Lower leg skin (tissue), 4 donors: ENCODE measurements around the gene FAM174B. TPM values are rescaled to one million over a fixed set of nuclear protein-coding genes. Genes with fewer than 3 reads are reported as not detected.

Experiments
- DNase-seq, 2 donors: peaks; one replicate each; pipeline ENCODE4 v3.0.0-alpha.2; 2019; ENCODE audit warnings: low spot score in 2 of 2
- H3K4me3 ChIP-seq: fragments of 200-600 bp; sonication (generic); 2 replicates; pipeline ENCODE4 v1.5.1; 2017; ENCODE audit warnings: mild to moderate bottlenecking, low read depth; ENCODE audit not compliant: poor library complexity, severe bottlenecking
- POLR2A ChIP-seq, 2 donors: fragments of 450-650 bp; IDR thresholded peaks; one replicate each; pipeline ENCODE4 v1.6.1; 2016 to 2017; ENCODE audit warnings: antibody characterized with exemption in 2 of 2, mild to moderate bottlenecking in 1 of 2, moderate library complexity in 1 of 2
- WGBS, 2 donors: methylation state at CpG; one replicate each; pipeline ENCODE4 v1.1.5; 2018; 5-methylcytosine and 5-hydroxymethylcytosine counted together
- intact Hi-C: fragments of 100-400 bp; cut with DNase I; formaldehyde crosslinking; loops from one replicate; pipeline ENCODE4 v1.15.0; 2023; ENCODE audit warnings: low total_unique reads
- total RNA-seq, 4 donors: library from RNA; depleted of rRNA; stranded (reverse); fragments of >200 nt; gene quantifications; one replicate each; pipeline ENCODE4 v1.1.0, GENCODE V29; 2016
- TF ChIP-seq, protein P1 (sequence below), 3 donors: fragments of 450-650 bp; IDR thresholded peaks; one replicate each; pipeline ENCODE4 v1.5.1; 2016; ENCODE audit warnings: antibody characterized with exemption in 3 of 3, mild to moderate bottlenecking in 3 of 3, moderate library complexity in 2 of 3

The FAM174B gene
- total RNA-seq, 4 donors from 2014 or later = 9.9 to 33.4 (median 18.3) TPM

- no peak for DNase-seq
- no peak for TF ChIP-seq POLR2A (IDR thresholded peaks at IDR 0.05)
- TF ChIP-seq, protein P1, sequence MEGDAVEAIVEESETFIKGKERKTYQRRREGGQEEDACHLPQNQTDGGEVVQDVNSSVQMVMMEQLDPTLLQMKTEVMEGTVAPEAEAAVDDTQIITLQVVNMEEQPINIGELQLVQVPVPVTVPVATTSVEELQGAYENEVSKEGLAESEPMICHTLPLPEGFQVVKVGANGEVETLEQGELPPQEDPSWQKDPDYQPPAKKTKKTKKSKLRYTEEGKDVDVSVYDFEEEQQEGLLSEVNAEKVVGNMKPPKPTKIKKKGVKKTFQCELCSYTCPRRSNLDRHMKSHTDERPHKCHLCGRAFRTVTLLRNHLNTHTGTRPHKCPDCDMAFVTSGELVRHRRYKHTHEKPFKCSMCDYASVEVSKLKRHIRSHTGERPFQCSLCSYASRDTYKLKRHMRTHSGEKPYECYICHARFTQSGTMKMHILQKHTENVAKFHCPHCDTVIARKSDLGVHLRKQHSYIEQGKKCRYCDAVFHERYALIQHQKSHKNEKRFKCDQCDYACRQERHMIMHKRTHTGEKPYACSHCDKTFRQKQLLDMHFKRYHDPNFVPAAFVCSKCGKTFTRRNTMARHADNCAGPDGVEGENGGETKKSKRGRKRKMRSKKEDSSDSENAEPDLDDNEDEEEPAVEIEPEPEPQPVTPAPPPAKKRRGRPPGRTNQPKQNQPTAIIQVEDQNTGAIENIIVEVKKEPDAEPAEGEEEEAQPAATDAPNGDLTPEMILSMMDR (IDR thresholded peaks at IDR 0.05) = no peak
- H3K4me3 ChIP-seq = no peak overlapping the region
- intact Hi-C loops = no loop called here
- WGBS, 2 donors = 96 to 99% methylated on average over 2 of the region's 2 CpGs
Observed at GRCh38 chr15:92676561-92676960, 21.0 kb upstream of the FAM174B start.

- intact Hi-C loops = no loop called here
- WGBS, 2 donors = 87 to 95% methylated on average over 4 of the region's 4 CpGs
- TF ChIP-seq POLR2A (IDR thresholded peaks at IDR 0.05) = no peak
- TF ChIP-seq, protein P1 (IDR thresholded peaks at IDR 0.05) = no peak
Observed at GRCh38 chr15:92675485-92675884, 19.9 kb upstream of the FAM174B start.

GRCh38 chr15:92674347-92674746, 18.8 kb upstream of the FAM174B start:
- no peak for DNase-seq
- intact Hi-C loops = no loop called here
- WGBS, 2 donors = 83 to 96% methylated on average over 6 of the region's 6 CpGs
- TF ChIP-seq POLR2A (IDR thresholded peaks at IDR 0.05) = no peak
- TF ChIP-seq, protein P1 (IDR thresholded peaks at IDR 0.05) = no peak
- H3K4me3 ChIP-seq = no peak overlapping the region

More at GRCh38 chr15:92675485-92675884, 19.9 kb upstream of the FAM174B start:
- no peak for DNase-seq
- H3K4me3 ChIP-seq = no peak overlapping the region

DNA sequence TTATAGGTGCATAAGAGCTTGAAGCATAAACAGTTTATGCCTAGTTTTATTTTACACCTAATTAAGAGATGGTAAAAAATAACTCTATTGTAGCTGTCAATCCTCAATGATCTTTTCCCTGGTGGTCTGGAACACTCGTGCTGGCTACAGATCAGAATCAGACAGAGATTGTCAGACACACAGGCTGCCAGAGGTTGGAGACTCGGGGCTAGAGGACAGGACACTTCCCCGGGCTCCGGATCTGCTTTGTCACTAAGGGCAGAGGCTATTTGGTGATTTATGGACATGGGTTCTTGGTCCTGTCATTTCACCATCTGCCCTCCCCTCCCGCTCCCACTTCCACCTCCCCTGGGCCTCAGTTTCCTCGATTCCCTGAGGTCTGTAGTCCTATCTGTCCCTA, 16.5 kb upstream of the FAM174B start:
- H3K4me3 ChIP-seq = no peak overlapping the region
- intact Hi-C loops = no loop called here
- TF ChIP-seq, protein P1 (IDR thresholded peaks at IDR 0.05) = no peak
- no peak for TF ChIP-seq POLR2A (IDR thresholded peaks at IDR 0.05)
- WGBS, 2 donors = 70 to 79% methylated on average over 6 of the region's 6 CpGs
- DNase-seq = no peak

- TF ChIP-seq, protein P1 (IDR thresholded peaks at IDR 0.05) = no peak
- TF ChIP-seq POLR2A (IDR thresholded peaks at IDR 0.05) = no peak
- no peak overlapping the region for H3K4me3 ChIP-seq
- WGBS, 2 donors = 79 to 94% methylated on average over 3 of the region's 3 CpGs
- intact Hi-C loops = no loop called here
- no peak for DNase-seq
Observed at GRCh38 chr15:92671406-92671805, 15.8 kb upstream of the FAM174B start.

DNA sequence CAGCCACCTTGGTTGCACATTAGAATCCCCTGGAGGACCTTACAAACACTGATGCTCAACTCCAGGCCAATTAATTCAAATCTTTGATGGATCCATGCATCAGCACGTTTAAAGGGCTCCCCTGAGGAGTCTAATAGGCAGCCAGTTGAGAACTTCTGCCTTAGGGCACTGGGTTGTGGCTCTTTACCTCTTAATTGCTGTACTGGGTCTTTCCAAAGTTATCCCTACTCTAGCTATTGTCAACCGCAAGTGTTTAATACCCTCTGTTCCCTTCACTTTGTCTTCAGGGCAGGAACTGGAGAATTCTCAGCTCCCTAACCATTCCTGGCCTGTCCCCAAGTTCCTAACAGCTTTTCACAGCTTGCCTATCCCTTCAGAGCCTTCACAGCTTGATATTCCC, 15.0 kb upstream of the FAM174B start:
- DNase-seq = no peak
- no peak overlapping the region for H3K4me3 ChIP-seq

More for the DNA sequence above, 15.0 kb upstream of the FAM174B start:
- TF ChIP-seq POLR2A (IDR thresholded peaks at IDR 0.05) = no peak
- TF ChIP-seq, protein P1 (IDR thresholded peaks at IDR 0.05) = no peak
- 74% methylated on average over 2 of the region's 2 CpGs for WGBS, 2 donors
- intact Hi-C loops = no loop called here
